K562 (cell line): ENCODE data around the gene MICALL2. TPM values are rescaled to one million over a fixed set of nuclear protein-coding genes. Genes with fewer than 3 reads are reported as not detected.

Experiments
- ATAC-seq: fragments of 200-7000 bp; cut with Tn5 transposase; 3 replicates; pipeline ENCODE4 v1.9.1; 2020; ENCODE audit warnings: moderate library complexity
- BruUV-seq: library from RNA; stranded (reverse); fragments of 400-500 nt; replicated peaks from 2 replicates; lab custom pipeline; 2021; lab: Mats Ljungman, UMichigan
- CTCF ChIA-PET: fragments of 300-600 bp; formaldehyde crosslinking; extraction: SDS; loops from one replicate; lab custom pipeline; 2021; ENCODE audit warnings: low intra/inter-chr PET ratio; lab: Yijun Ruan, JAX
- POLR2A ChIA-PET: fragments of 300-600, 350-650 bp; sonication (Branson Sonifier 250); formaldehyde crosslinking; extraction: SDS; loops from one replicate; lab custom pipeline; 2021; ENCODE audit warnings: antibody characterized with exemption, inconsistent platforms; lab: Yijun Ruan, JAX
- DNase-seq, 4 experiments: peaks; one replicate each; pipeline versions ENCODE4 v3.0.0 to v3.0.0-alpha.2; 2011 to 2018; ENCODE audit warnings: low spot score in 3 of 4, mixed read lengths in 3 of 4; ENCODE audit errors: extremely low read depth in 1 of 4
- FAIRE-seq: peaks from 2 replicates; lab custom pipeline; 2011; peaks lifted over from hg19 to GRCh38; lab: Jason Lieb, UNC
- H2AFZ ChIP-seq: 2 replicates; pipeline ENCODE4 v1.6.0; 2011; ENCODE audit warnings: low read depth, low read length, control low read depth, inconsistent platforms
- H3K27ac ChIP-seq: fragments of 200-600 bp; 3 replicates; pipeline ENCODE4 v1.8.0; 2011; ENCODE audit warnings: low read depth, mild to moderate bottlenecking, control low read depth, inconsistent platforms, low read length, moderate library complexity, mixed read lengths; ENCODE audit errors: extremely low read depth
- H3K27me3 ChIP-seq, 2 experiments: fragments of 300-600 bp in 1 of 2; 2 replicates in 1 of 2; 3 replicates in 1 of 2; pipeline versions ENCODE4 v1.6.0 to v1.8.0; 2011; ENCODE audit warnings: inconsistent platforms in 2 of 2, low read length in 2 of 2, mild to moderate bottlenecking in 1 of 2, mixed read lengths in 1 of 2, moderate library complexity in 1 of 2; ENCODE audit not compliant: control insufficient read depth in 2 of 2, insufficient read depth in 2 of 2
- H3K36me3 ChIP-seq: fragments of 300-600 bp; 3 replicates; pipeline ENCODE4 v1.8.0; 2011; ENCODE audit warnings: mild to moderate bottlenecking, low read length, inconsistent platforms; ENCODE audit not compliant: control insufficient read depth, insufficient read depth
- H3K4me1 ChIP-seq, 2 experiments: fragments of 200-600 bp in 1 of 2; replicated peaks in 1 of 2; 2 replicates in 1 of 2; 3 replicates in 1 of 2; pipeline versions ENCODE4 v1.5.1 to v1.8.0; 2011; ENCODE audit warnings: inconsistent platforms in 2 of 2, low read length in 2 of 2, mild to moderate bottlenecking in 1 of 2, mixed read lengths in 1 of 2, moderate library complexity in 1 of 2; ENCODE audit not compliant: control insufficient read depth in 2 of 2, insufficient read depth in 2 of 2
- H3K4me2 ChIP-seq: 2 replicates; pipeline ENCODE4 v1.6.1; 2011; ENCODE audit warnings: low read length, control low read depth, inconsistent platforms, mixed read lengths; ENCODE audit not compliant: insufficient read depth
- H3K4me3 ChIP-seq: fragments of 200-600 bp; sonication (generic), shearing (Covaris generic); 2 replicates; pipeline ENCODE4 v1.5.1; 2016; ENCODE audit warnings: control low read depth, inconsistent platforms
- H3K79me2 ChIP-seq: fragments of 200-600 bp; 3 replicates; pipeline ENCODE4 v1.8.0; 2011; ENCODE audit warnings: low read length, inconsistent platforms; ENCODE audit not compliant: control insufficient read depth, insufficient read depth
- H3K9ac ChIP-seq, 2 experiments: 2 replicates each; pipeline versions ENCODE4 v1.6.0 to v1.6.1; 2011; ENCODE audit warnings: low read depth in 2 of 2, low read length in 2 of 2, control low read depth in 1 of 2, inconsistent platforms in 1 of 2, mild to moderate bottlenecking in 1 of 2, mixed read lengths in 1 of 2; ENCODE audit not compliant: insufficient read depth in 1 of 2
- H3K9me1 ChIP-seq: one replicate; pipeline ENCODE4 v1.6.0; 2011; ENCODE audit warnings: inconsistent platforms, mild to moderate bottlenecking, low read length, moderate library complexity; ENCODE audit not compliant: control insufficient read depth, insufficient read depth
- H3K9me3 ChIP-seq: replicated peaks from 2 replicates; pipeline ENCODE4 v1.5.1; 2011; ENCODE audit warnings: low read depth, low read length, inconsistent platforms; ENCODE audit not compliant: control insufficient read depth, insufficient read depth
- H4K20me1 ChIP-seq: replicated peaks from 2 replicates; pipeline ENCODE4 v1.6.1; 2011; ENCODE audit warnings: low read length, inconsistent platforms, mixed read lengths; ENCODE audit not compliant: control insufficient read depth, insufficient read depth
- DEAF1 ChIP-seq: fragments of 450-650 bp; formaldehyde crosslinking; IDR thresholded peaks from 2 replicates; pipeline ENCODE4 v1.4.0; 2020; ENCODE audit warnings: mild to moderate bottlenecking, moderate library complexity
- ELF4 ChIP-seq: fragments of 450-650 bp; formaldehyde crosslinking; IDR thresholded peaks from 2 replicates; pipeline ENCODE4 v1.4.0; 2022; ENCODE audit warnings: missing genetic modification characterization
- GABPA ChIP-seq: fragments of 200-800 bp; sonication (Bioruptor generic); conservative IDR thresholded peaks from 2 replicates; pipeline ENCODE4 v1.6.1; 2016; ENCODE audit warnings: low read depth, missing genetic modification characterization, missing compliant biosample characterization
- JUND ChIP-seq, 2 experiments: IDR thresholded peaks; 2 replicates in 1 of 2; 3 replicates in 1 of 2; pipeline ENCODE4 v1.6.1; 2011; ENCODE audit warnings: borderline replicate concordance in 2 of 2, low read depth in 2 of 2, low read length in 2 of 2, improper control_type of control experiment in 1 of 2, missing biosample characterization in 1 of 2, missing genetic modification characterization in 1 of 2, missing genetic modification reagents in 1 of 2
- MAFF ChIP-seq: IDR thresholded peaks from 2 replicates; pipeline ENCODE4 v1.6.1; 2012; ENCODE audit warnings: low read length, improper control_type of control experiment
- MED1 ChIP-seq: sonication (generic); formaldehyde crosslinking; IDR thresholded peaks from 2 replicates; pipeline ENCODE4 v1.8.1; 2023; ENCODE audit warnings: missing genetic modification reagents, borderline replicate concordance
- MYC ChIP-seq, 2 experiments: fragments of 250-450 bp in 1 of 2; sonication (Bioruptor Pico) in 1 of 2; IDR thresholded peaks; 2 replicates each; pipeline versions ENCODE4 v1.5.1 to v1.6.1; 2012 to 2021; ENCODE audit warnings: low read depth in 2 of 2, borderline replicate concordance in 1 of 2, improper control_type of control experiment in 1 of 2, low read length in 1 of 2, mild to moderate bottlenecking in 1 of 2, moderate library complexity in 1 of 2
- NCOA4 ChIP-seq: fragments of 450-650 bp; IDR thresholded peaks from 2 replicates; pipeline ENCODE4 v1.6.1; 2018; ENCODE audit warnings: mild to moderate bottlenecking; ENCODE audit not compliant: partially characterized antibody
- RBM22 ChIP-seq: fragments of 200-400 bp; formaldehyde crosslinking; IDR thresholded peaks from 2 replicates; pipeline ENCODE4 v1.6.1; 2018; ENCODE audit warnings: low read length, low read depth; ENCODE audit not compliant: poor library complexity, severe bottlenecking
- SLC30A9 ChIP-seq: fragments of 250-450 bp; sonication (Bioruptor Pico); IDR thresholded peaks from 2 replicates; pipeline ENCODE4 v1.8.0; 2022; ENCODE audit warnings: mild to moderate bottlenecking, moderate library complexity
- TOE1 ChIP-seq, 2 experiments: fragments of 450-650 bp in 1 of 2; sonication (generic) in 1 of 2; formaldehyde crosslinking in 1 of 2; IDR thresholded peaks; 2 replicates each; pipeline versions ENCODE4 v1.7.1 to v1.8.0; 2016 to 2022; ENCODE audit warnings: borderline replicate concordance in 2 of 2, mild to moderate bottlenecking in 2 of 2, antibody characterized with exemption in 1 of 2, inconsistent platforms in 1 of 2, low read depth in 1 of 2, missing genetic modification reagents in 1 of 2, moderate library complexity in 1 of 2
- ZFP36 ChIP-seq: fragments of 150-350 bp; IDR thresholded peaks from 2 replicates; pipeline ENCODE4 v1.6.1; 2018; ENCODE audit warnings: low read length, low read depth; ENCODE audit not compliant: partially characterized antibody
- ZNF444 ChIP-seq: fragments of 250-450 bp; sonication (Bioruptor Pico); IDR thresholded peaks from 2 replicates; pipeline ENCODE4 v1.4.0; 2020; ENCODE audit warnings: mild to moderate bottlenecking, moderate library complexity
- WGBS: fragments of 100-300 bp; shearing (Covaris generic); methylation state at CpG from one replicate; pipeline ENCODE4 v1.1.6; 2016; ENCODE audit warnings: low coverage, mixed read lengths; ENCODE audit not compliant: insufficient coverage; ENCODE audit errors: missing lambda C conversion rate; 5-methylcytosine and 5-hydroxymethylcytosine counted together
- in situ Hi-C: fragments of 300-500 bp; cut with MboI; formaldehyde crosslinking; loops from 4 replicates; pipeline ENCODE4 v1.15.0; 2018; ENCODE audit warnings: inconsistent platforms, mixed read lengths
- intact Hi-C: fragments of 100-400 bp; cut with micrococcal nuclease; formaldehyde crosslinking; loops from 2 replicates; pipeline ENCODE4 v1.14.2; 2022
- polyA plus RNA-seq, 8 experiments: library from polyadenylated mRNA; depleted of rRNA in 4 of 8; stranded (reverse) in 5 of 8; unstranded in 3 of 8; fragments of >200 nt; fragmentation: Nextera tagmentation in 2 of 8; fragmentation: Illumina TruSeq in 1 of 8; extraction: Ambion mirVana in 2 of 8; extraction: Trizol in 1 of 8; gene quantifications; 2 replicates each; pipeline versions ENCODE4 v1.2.1 to v1.2.3, GENCODE V29; 2011 to 2014; ENCODE audit warnings: inconsistent platforms in 1 of 8, missing spikeins in 1 of 8
- total RNA-seq, 7 experiments: library from RNA; depleted of rRNA in 6 of 7; stranded (reverse); fragments of >200 nt in 6 of 7; fragmentation: Illumina TruSeq in 2 of 7; extraction: Trizol in 2 of 7; gene quantifications; 2 replicates each; pipeline versions ENCODE4 v1.2.1 to v1.2.3, GENCODE V29; 2011 to 2021; ENCODE audit warnings: low replicate concordance in 1 of 7
- TF ChIP-seq, protein P1 (sequence below): fragments of 450-650 bp; IDR thresholded peaks from 2 replicates; pipeline ENCODE4 v1.6.1; 2016; ENCODE audit warnings: antibody characterized with exemption

Gene MICALL2
- total and polyA plus RNA-seq, 9 of the 15 experiments (the other 6 are each of a cell fraction or from before 2014, with no cell fraction given): 1.8 to 103 (median 17.0) TPM

DNA sequence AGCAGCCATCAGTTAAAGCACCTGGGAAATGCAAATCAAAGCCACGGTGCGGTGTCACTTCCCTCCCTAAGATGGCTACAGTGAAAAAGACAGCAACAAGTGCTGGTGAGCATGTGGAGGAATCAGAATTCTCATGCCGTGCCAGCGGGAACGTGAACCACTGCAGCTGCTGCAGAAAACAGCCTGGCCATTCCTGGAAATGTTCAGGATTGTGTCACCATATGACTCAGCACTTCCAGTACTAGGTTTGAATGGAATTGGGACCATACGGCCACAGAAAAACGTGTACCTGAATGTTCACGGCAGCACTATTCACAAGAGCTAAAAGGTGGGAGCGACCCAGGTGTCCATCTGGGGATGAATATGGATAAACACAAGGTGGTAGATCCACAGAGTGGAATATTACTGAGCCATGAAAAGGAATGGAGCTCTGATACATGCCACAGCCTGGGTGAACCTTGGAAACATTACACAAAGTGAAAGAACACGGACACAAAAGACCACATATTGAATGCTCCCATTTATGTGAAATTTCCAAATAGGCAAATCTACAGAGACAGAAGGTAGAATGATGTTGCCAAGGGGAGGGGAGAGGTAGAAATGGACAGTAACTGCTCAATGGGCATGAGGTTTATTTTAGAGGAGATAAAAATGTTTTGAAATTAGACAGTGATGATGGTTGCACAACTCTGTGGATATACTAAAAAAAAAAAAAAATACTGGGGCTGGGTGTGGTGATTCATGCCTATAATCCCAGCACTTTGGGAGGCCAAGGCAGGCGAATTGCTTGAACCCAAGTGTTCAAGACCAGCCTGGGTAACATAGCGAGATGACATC, 61.6 kb downstream of the MICALL2 start:
- DNase-seq (peak in 1 of 4 experiments; percentile 18), FAIRE-seq (no peak), ATAC-seq (no peak)
- WGBS: 3% methylated on average over 12 of the region's 12 CpGs
- Histone ChIP-seq H3K4me3 (no peak overlapping the region), H4K20me1 (no peaks in the 10 kb centered on the region), H3K9ac (no peak overlapping the region), H3K4me2 (no peak overlapping the region), H3K27ac (no peak overlapping the region), H3K9me1 (no peaks in the 10 kb centered on the region), H3K27me3 (peaks cover 29 to 69% of the 10 kb centered on the region in 2 experiments), H3K79me2 (no peaks in the 10 kb centered on the region), H2AFZ (no peak overlapping the region), H3K9me3 (no peaks in the 10 kb centered on the region), H3K36me3 (no peaks in the 10 kb centered on the region), H3K4me1 (peaks cover 3 to 10% of the 10 kb centered on the region in 2 experiments; a peak in 2 of 5 replicates)
- in situ Hi-C loops (no loop called here), intact Hi-C loops (no loop called here)
- ChIA-PET POLR2A (no interaction called here), CTCF (interaction anchor here (0.7 kb wide), 1 partner anchor 913 kb away, joined by 3 read pairs; no protein-coding TSS in a partner anchor)
- no TSS peak for BruUV-seq
- TF ChIP-seq JUND (IDR thresholded peaks at IDR 0.05; ENCODE audit: borderline replicate concordance, low read depth, low read length): peak; percentile 78; the same call in 1 of the 2 replicates
- TF ChIP-seq JUND (tag; IDR thresholded peaks at IDR 0.05; ENCODE audit: borderline replicate concordance, low read depth, low read length): peak; percentile 85; the same call in 2 of the 3 replicates
- TF ChIP-seq SLC30A9 (CRISPR knock-in tag): no peak
- no peak for TF ChIP-seq ZNF444 (CRISPR knock-in tag)
- TF ChIP-seq MAFF: peak; percentile 64
- TF ChIP-seq GABPA: no peak
- no peak for TF ChIP-seq MYC (IDR thresholded peaks at IDR 0.05; ENCODE audit: low read depth, low read length)
- no peak for TF ChIP-seq MYC (CRISPR knock-in tag; IDR thresholded peaks at IDR 0.05; ENCODE audit: borderline replicate concordance, low read depth)
- no peak for TF ChIP-seq DEAF1 (CRISPR knock-in tag)
- TF ChIP-seq ELF4 (CRISPR knock-in tag): no peak
- no peak for TF ChIP-seq TOE1 (IDR thresholded peaks at IDR 0.05; ENCODE audit: borderline replicate concordance)
- TF ChIP-seq TOE1 (CRISPR knock-in tag; IDR thresholded peaks at IDR 0.05; ENCODE audit: borderline replicate concordance, low read depth): no peak
- no peak for TF ChIP-seq RBM22
- TF ChIP-seq ZFP36: peak; percentile 41
- TF ChIP-seq, protein P1, sequence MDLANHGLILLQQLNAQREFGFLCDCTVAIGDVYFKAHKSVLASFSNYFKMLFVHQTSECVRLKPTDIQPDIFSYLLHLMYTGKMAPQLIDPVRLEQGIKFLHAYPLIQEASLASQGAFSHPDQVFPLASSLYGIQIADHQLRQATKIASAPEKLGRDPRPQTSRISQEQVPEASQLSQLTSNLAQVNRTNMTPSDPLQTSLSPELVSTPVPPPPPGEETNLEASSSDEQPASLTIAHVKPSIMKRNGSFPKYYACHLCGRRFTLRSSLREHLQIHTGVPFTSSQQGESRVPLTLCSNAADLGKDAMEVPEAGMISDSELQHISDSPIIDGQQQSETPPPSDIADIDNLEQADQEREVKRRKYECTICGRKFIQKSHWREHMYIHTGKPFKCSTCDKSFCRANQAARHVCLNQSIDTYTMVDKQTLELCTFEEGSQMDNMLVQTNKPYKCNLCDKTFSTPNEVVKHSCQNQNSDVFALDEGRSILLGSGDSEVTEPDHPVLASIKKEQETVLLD: no peak
- TF ChIP-seq NCOA4: no peak
- no peak for TF ChIP-seq MED1
